HCT116 (cell line): ENCODE measurements around the gene PIK3IP1. TPM values are rescaled to one million over a fixed set of nuclear protein-coding genes. Genes with fewer than 3 reads are reported as not detected.

Experiments
- ATAC-seq: fragments of 200-7000 bp; cut with Tn5 transposase; 2 replicates; pipeline ENCODE4 v1.9.1; 2020; ENCODE audit warnings: mild to moderate bottlenecking, moderate library complexity
- BruUV-seq: library from RNA; stranded (reverse); fragments of 400-500 nt; replicated peaks from 2 replicates; lab custom pipeline; 2021; lab: Mats Ljungman, UMichigan
- CTCF ChIA-PET: fragments of 300-600 bp; sonication (Branson Sonifier 250); formaldehyde crosslinking; loops from one replicate; lab custom pipeline; 2021; ENCODE audit warnings: antibody characterized with exemption; lab: Charles Lee
- POLR2A ChIA-PET: fragments of 300-600, 350-600 bp; sonication (Branson Sonifier 250); formaldehyde crosslinking; loops from one replicate; lab custom pipeline; 2021; ENCODE audit warnings: antibody characterized with exemption; lab: Charles Lee
- RAD21 ChIA-PET, 2 experiments: fragments of 300-600 bp; sonication (Branson Sonifier 250); formaldehyde crosslinking; loops; one replicate each; lab custom pipeline; 2023; ENCODE audit warnings: low total read pairs in 2 of 2; ENCODE audit not compliant: uncharacterized antibody in 2 of 2, unreplicated experiment in 2 of 2, low non-redundant PET in 1 of 2; lab: Charles Lee
- DNase-seq: peaks from one replicate; pipeline ENCODE4 v3.0.0-alpha.2; 2010; ENCODE audit warnings: low read depth, low spot score
- H2AFZ ChIP-seq: fragments of 200-600 bp; shearing (Covaris generic), sonication (generic); 2 replicates; pipeline ENCODE4 v1.6.1; 2017; ENCODE audit warnings: low read depth, mixed run types, mixed read lengths, antibody characterized with exemption, low read length; ENCODE audit not compliant: poor library complexity, severe bottlenecking
- H3K27ac ChIP-seq: 2 replicates; pipeline ENCODE4 v1.5.1; 2012; ENCODE audit warnings: low read depth, low read length
- H3K27me3 ChIP-seq: fragments of 200-600 bp; sonication (generic); 2 replicates; pipeline ENCODE4 v1.6.1; 2016; ENCODE audit warnings: mixed run types, low read length, mixed read lengths; ENCODE audit not compliant: insufficient read depth
- H3K36me3 ChIP-seq, 2 experiments: fragments of 200-500 bp in 1 of 2; fragments of 200-600 bp in 1 of 2; sonication (Bioruptor generic) in 1 of 2; sonication (generic) in 1 of 2; 2 replicates each; pipeline versions ENCODE4 v1.5.1 to v1.6.1; 2014 to 2016; ENCODE audit warnings: low read length in 2 of 2, inconsistent platforms in 1 of 2, mixed read lengths in 1 of 2, mixed run types in 1 of 2; ENCODE audit not compliant: insufficient read depth in 2 of 2, control insufficient read depth in 1 of 2
- H3K4me1 ChIP-seq, 2 experiments: fragments of 200-600 bp in 1 of 2; sonication (generic) in 1 of 2; 2 replicates each; pipeline versions ENCODE4 v1.5.1 to v1.6.1; 2012 to 2017; ENCODE audit warnings: low read length in 2 of 2, inconsistent platforms in 1 of 2, mild to moderate bottlenecking in 1 of 2, mixed read lengths in 1 of 2, mixed run types in 1 of 2, moderate library complexity in 1 of 2; ENCODE audit not compliant: insufficient read depth in 2 of 2, control insufficient read depth in 1 of 2
- H3K4me2 ChIP-seq: fragments of 200-600 bp; sonication (generic); 2 replicates; pipeline ENCODE4 v1.6.1; 2017; ENCODE audit warnings: mixed run types, low read length, mixed read lengths
- H3K4me3 ChIP-seq, 2 experiments: fragments of 200-600 bp in 1 of 2; sonication (generic) in 1 of 2; replicated peaks in 1 of 2; 2 replicates each; pipeline ENCODE4 v1.5.1; 2011 to 2016; ENCODE audit warnings: low read length in 2 of 2, control low read depth in 1 of 2, low read depth in 1 of 2, mild to moderate bottlenecking in 1 of 2, mixed read lengths in 1 of 2, mixed run types in 1 of 2
- H3K79me2 ChIP-seq: fragments of 200-600 bp; sonication (generic); 2 replicates; pipeline ENCODE4 v1.6.1; 2017; ENCODE audit warnings: mild to moderate bottlenecking, mixed run types, low read length, moderate library complexity, mixed read lengths; ENCODE audit not compliant: insufficient read depth
- H3K9ac ChIP-seq: fragments of 200-600 bp; sonication (generic); 2 replicates; pipeline ENCODE4 v1.6.1; 2016; ENCODE audit warnings: low read length, mixed read lengths
- H3K9me2 ChIP-seq: fragments of 200-600 bp; sonication (generic), shearing (Covaris generic); 2 replicates; pipeline ENCODE4 v1.6.1; 2017; ENCODE audit warnings: mixed run types, mild to moderate bottlenecking, moderate library complexity; ENCODE audit not compliant: insufficient read depth
- H3K9me3 ChIP-seq, 2 experiments: fragments of 200-500 bp in 1 of 2; fragments of 200-600 bp in 1 of 2; sonication (Bioruptor generic) in 1 of 2; sonication (generic) in 1 of 2; 2 replicates each; pipeline ENCODE4 v1.6.1; 2014 to 2017; ENCODE audit warnings: low read length in 2 of 2, mixed read lengths in 2 of 2, inconsistent platforms in 1 of 2, low read depth in 1 of 2, mild to moderate bottlenecking in 1 of 2, mixed run types in 1 of 2, moderate library complexity in 1 of 2; ENCODE audit not compliant: control insufficient read depth in 1 of 2, insufficient read depth in 1 of 2
- H4K20me1 ChIP-seq: fragments of 200-600 bp; sonication (generic), shearing (Covaris generic); 2 replicates; pipeline ENCODE4 v1.6.1; 2017; ENCODE audit warnings: mixed run types, mild to moderate bottlenecking, moderate library complexity; ENCODE audit not compliant: insufficient read depth
- ATF3 ChIP-seq: IDR thresholded peaks from 2 replicates; pipeline ENCODE4 v1.6.1; 2012
- CEBPB ChIP-seq: IDR thresholded peaks from 2 replicates; pipeline ENCODE4 v1.6.1; 2012; ENCODE audit warnings: low read depth
- EGR1 ChIP-seq: IDR thresholded peaks from 2 replicates; pipeline ENCODE4 v1.6.1; 2012; ENCODE audit warnings: low read depth
- ELF1 ChIP-seq: IDR thresholded peaks from 2 replicates; pipeline ENCODE4 v1.6.1; 2012; ENCODE audit warnings: low read depth, borderline replicate concordance
- JUND ChIP-seq: IDR thresholded peaks from 2 replicates; pipeline ENCODE4 v1.6.1; 2012
- MAX ChIP-seq: IDR thresholded peaks from 2 replicates; pipeline ENCODE4 v1.6.1; 2012
- REST ChIP-seq: IDR thresholded peaks from 2 replicates; pipeline ENCODE4 v1.6.1; 2012; ENCODE audit warnings: low read depth
- TCF7L2 ChIP-seq: IDR thresholded peaks from 2 replicates; pipeline ENCODE4 v1.7.0; 2011; ENCODE audit warnings: borderline replicate concordance, inconsistent platforms; ENCODE audit not compliant: insufficient read depth, insufficient read length; ENCODE audit errors: extremely low read depth
- YY1 ChIP-seq: IDR thresholded peaks from 2 replicates; pipeline ENCODE4 v1.6.1; 2011; ENCODE audit warnings: low read length, low read depth, moderate library complexity, mild to moderate bottlenecking; ENCODE audit not compliant: insufficient replicate concordance; ENCODE audit errors: extremely low read depth
- ZNF274 ChIP-seq: fragments of 200-500 bp; sonication (Bioruptor generic); IDR thresholded peaks from 2 replicates; pipeline ENCODE4 v1.6.1; 2014; ENCODE audit warnings: mild to moderate bottlenecking, low read depth, low read length, inconsistent platforms
- intact Hi-C: fragments of 100-400 bp; cut with micrococcal nuclease; formaldehyde crosslinking; loops from 2 replicates; pipeline ENCODE4 v1.10.0; 2022
- total RNA-seq: library from RNA; stranded (reverse); gene quantifications from one replicate; pipeline ENCODE4 v1.2.1, GENCODE V29; 2021; ENCODE audit not compliant: unreplicated experiment

Gene PIK3IP1
- total RNA-seq, 1 experiment from 2014 or later: 1.6 TPM

GRCh38 chr22:31337178-31337577 lies 44.9 kb upstream of the PIK3IP1 start:
- Histone ChIP-seq H4K20me1 (no peaks in the 10 kb centered on the region), H3K79me2 (peaks cover 24% of the 10 kb centered on the region; the same call in 1 of the 2 replicates), H3K4me3 (no peak overlapping the region), H3K9me3 (no peaks in the 10 kb centered on the region), H3K36me3 (peaks cover 26 to 46% of the 10 kb centered on the region in 2 experiments; a peak in 3 of 4 replicates), H3K9ac (no peak overlapping the region), H3K9me2 (no peaks in the 10 kb centered on the region), H3K4me2 (peak overlapping the region; percentile 42), H2AFZ (no peak overlapping the region), H3K27ac (no peak overlapping the region), H3K27me3 (no peaks in the 10 kb centered on the region), H3K4me1 (peaks cover 7 to 15% of the 10 kb centered on the region in 2 experiments; a peak in 3 of 4 replicates)
- ChIA-PET POLR2A (interaction anchor here (0.6 to 1.1 kb wide), 2 partner anchors 9 to 177 kb away, joined by 3 to 4 read pairs; partner anchors contain the start of genes PATZ1 and RNF185), CTCF (interaction anchor here (1.5 kb wide), 1 partner anchor 24 kb away, joined by 6 read pairs; no protein-coding TSS in a partner anchor), RAD21 (no interaction called here)
- peak; percentile 76 for ATAC-seq
- TF ChIP-seq CEBPB (no peak), ATF3 (no peak), ZNF274 (no peak), YY1 (no peak), MAX (no peak), ELF1 (no peak), JUND (no peak), TCF7L2 (no peak), REST (no peak), EGR1 (no peak)
- no TSS peak for BruUV-seq
- no peak for DNase-seq
- intact Hi-C loops: no loop called here
